ENCODE data around the gene TBC1D2B.

Gene TBC1D2B

GRCh38 chr15:78054966-78055365 lies 22.5 kb downstream of the TBC1D2B start:
- DNase-seq (ENCODE audit: low spot score) = peak; percentile 81

GRCh38 chr15:78054518-78054917 lies 23.0 kb downstream of the TBC1D2B start:
- no peak for DNase-seq (ENCODE audit: low spot score)

GRCh38 chr15:78052545-78052944 lies 25.0 kb downstream of the TBC1D2B start:
- DNase-seq (ENCODE audit: low spot score) = no peak

GRCh38 chr15:78052001-78052401 lies 25.5 kb downstream of the TBC1D2B start:
- DNase-seq (ENCODE audit: low spot score) = no peak

- no peak for DNase-seq (ENCODE audit: low spot score)
Measured at GRCh38 chr15:78051596-78051995, 25.9 kb downstream of the TBC1D2B start.

- DNase-seq (ENCODE audit: low spot score) = no peak
Measured at GRCh38 chr15:78050826-78051225, 26.7 kb downstream of the TBC1D2B start.

GRCh38 chr15:78050441-78050809 lies 27.1 kb downstream of the TBC1D2B start:
- peak; percentile 67 for DNase-seq (ENCODE audit: low spot score)

- no peak for DNase-seq (ENCODE audit: low spot score)
Measured at GRCh38 chr15:78049691-78050440, 27.6 kb downstream of the TBC1D2B start.

GRCh38 chr15:78048628-78048920 lies 28.9 kb downstream of the TBC1D2B start:
- no peak for DNase-seq (ENCODE audit: low spot score)

- DNase-seq (ENCODE audit: low spot score) = peak; percentile 71
Measured at GRCh38 chr15:78047761-78048627, 29.5 kb downstream of the TBC1D2B start.

- DNase-seq (ENCODE audit: low spot score) = peak; percentile 73
Measured at GRCh38 chr15:78046796-78047341, 30.6 kb downstream of the TBC1D2B start.

- DNase-seq (ENCODE audit: low spot score) = no peak
Measured at GRCh38 chr15:78045189-78045588, 32.3 kb downstream of the TBC1D2B start.

GRCh38 chr15:78044407-78045155 lies 32.9 kb downstream of the TBC1D2B start:
- DNase-seq (ENCODE audit: low spot score) = peak; percentile 62

- DNase-seq (ENCODE audit: low spot score) = no peak
Measured at GRCh38 chr15:78041946-78042345, 35.6 kb downstream of the TBC1D2B start.

GRCh38 chr15:78040653-78041244 lies 36.8 kb downstream of the TBC1D2B start:
- no peak for DNase-seq (ENCODE audit: low spot score)

- no peak for DNase-seq (ENCODE audit: low spot score)
Measured at GRCh38 chr15:78038585-78039247, 38.8 kb downstream of the TBC1D2B start.

- DNase-seq (ENCODE audit: low spot score) = no peak
Measured at GRCh38 chr15:78037779-78038305, 39.7 kb downstream of the TBC1D2B start.

GRCh38 chr15:78037328-78037727 lies 40.2 kb downstream of the TBC1D2B start:
- DNase-seq (ENCODE audit: low spot score) = no peak

- DNase-seq (ENCODE audit: low spot score) = no peak
Measured at GRCh38 chr15:78035861-78036476, 41.5 kb downstream of the TBC1D2B start.

- DNase-seq (ENCODE audit: low spot score) = peak; percentile 51
Measured at GRCh38 chr15:78035321-78035751, 42.2 kb downstream of the TBC1D2B start.
